ENCODE data around the gene HECTD4.
A peak's percentile ranks its signal among the peaks of the same experiment; 100 is the strongest.

Gene HECTD4

DNA sequence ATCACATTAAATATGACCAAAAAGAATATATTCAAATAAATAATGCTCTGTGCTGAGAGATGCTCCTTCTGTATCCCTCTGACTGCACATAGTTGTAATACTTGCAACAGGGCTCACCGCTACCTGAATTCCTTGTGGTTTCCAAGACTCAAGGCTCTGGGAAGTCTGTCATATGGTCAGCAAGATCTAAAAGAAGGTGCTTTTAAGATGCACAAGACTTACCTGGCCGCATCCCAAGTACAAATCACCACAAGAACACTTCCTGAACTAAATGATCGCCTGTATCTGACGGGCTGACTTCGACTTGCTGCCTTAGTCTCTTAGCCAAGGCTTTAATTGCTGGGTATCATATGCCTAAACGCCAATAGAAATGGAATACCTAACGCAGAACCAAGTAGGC is 67.2 kb downstream of the HECTD4 start:
- DNase-seq, result no peak

DNA sequence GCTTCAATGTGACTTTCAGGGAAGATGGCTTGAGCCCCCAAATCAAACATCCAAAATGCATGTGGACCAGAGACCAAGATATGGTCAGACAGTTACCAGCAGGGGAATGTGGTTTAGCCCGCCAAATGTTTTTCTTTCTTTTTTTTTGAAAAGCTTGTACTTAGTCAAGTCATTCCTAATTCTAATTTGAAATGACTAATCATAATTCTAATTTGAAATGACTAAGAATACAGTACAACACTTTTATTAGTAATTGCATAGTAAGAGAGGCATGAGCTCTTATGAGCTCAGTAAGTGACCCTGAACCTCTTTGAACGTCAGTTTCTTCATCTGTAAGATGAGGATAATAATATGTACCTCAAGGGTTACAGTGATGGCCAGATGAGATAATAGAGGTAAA is 72.4 kb downstream of the HECTD4 start:
- DNase-seq, result no peak

DNA sequence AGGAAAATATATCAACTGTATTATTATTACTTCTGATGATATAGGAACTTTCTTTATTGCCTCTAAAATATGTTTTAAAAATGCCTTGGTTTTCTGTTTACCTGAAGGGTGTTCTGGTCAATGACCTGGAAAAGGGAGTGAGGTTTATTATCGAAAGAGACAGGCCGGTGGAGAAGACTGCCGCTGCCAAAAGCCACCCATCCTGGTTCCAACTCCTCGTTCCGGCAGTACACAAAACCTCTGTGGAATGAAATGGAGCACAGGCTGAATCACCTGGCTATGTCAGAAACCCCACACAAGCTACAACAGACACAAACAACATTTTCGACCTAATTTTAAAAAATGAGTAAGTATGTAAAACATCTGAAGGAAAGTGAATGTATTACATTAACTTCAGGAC is 73.6 kb downstream of the HECTD4 start:
- no peak for DNase-seq

DNA sequence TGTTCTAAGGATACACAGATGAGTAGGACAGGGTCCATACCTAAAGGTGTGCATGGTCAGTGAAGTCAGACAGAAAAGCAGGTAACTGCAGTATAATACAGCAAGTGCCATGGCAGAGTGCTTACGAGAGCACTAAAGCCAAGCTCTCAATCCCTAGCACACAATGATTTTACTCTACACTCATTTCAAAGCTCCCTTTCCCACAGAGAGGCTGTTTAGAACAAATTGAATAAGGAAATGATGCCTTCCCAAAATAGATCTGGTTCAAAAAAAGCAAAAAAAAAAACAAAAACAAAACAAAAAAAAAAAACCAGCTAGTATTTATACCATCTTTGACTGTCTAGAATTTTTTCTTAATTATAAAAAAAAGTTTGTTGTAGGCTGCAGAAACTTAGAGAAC is 74.1 kb downstream of the HECTD4 start:
- DNase-seq, result no peak

DNA sequence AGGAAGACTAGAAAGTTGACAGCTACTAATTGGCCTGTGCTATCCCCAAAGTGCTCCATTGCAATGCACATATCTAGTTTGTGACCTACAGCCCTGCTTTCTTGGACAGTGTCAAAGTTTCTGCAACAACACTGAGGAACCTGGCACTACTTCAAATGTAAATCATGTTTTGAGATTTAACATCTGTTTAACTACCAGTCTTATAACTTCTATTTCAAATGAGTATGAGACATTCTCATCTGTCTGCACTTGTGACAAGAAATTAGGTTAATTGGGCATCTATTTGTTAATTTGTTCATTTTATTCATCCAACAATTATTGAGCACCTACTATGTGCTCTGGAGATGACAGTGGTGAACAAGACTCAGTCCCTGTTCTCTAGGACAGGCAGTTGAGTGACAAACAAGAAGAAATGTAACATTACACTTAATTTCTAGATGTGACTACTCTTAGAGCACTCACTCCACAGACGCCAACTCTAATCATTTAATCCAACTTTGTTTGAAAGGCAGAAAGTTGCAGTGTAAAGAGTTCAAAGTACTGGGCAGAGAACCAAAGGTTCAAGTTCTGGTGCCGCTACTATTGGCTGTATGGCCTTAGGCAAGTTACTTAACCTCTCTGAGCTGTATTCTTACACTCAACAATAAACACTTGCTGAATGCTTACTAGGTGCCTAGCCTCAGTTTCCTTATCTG is 74.8 kb downstream of the HECTD4 start:
- DNase-seq, result no peak

DNA sequence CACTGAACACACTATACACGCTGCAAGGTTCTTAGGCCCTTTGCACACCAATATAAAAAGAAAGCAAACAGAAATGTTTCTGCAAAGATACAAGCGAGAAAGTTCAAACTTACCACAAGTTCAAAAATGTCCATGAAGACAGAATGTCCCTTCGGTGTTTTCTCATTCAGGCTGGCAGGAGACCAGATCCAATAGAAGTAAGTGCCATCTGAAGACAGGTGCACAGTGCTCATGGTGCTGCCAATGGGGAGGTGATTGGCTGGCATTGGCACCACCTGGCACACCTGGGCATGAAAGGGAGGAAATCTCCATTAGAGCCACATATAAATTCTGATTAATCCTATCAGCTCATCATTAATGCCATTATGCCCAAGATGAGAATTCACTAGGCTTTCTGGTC is 76.3 kb downstream of the HECTD4 start:
- DNase-seq, result no peak

DNA sequence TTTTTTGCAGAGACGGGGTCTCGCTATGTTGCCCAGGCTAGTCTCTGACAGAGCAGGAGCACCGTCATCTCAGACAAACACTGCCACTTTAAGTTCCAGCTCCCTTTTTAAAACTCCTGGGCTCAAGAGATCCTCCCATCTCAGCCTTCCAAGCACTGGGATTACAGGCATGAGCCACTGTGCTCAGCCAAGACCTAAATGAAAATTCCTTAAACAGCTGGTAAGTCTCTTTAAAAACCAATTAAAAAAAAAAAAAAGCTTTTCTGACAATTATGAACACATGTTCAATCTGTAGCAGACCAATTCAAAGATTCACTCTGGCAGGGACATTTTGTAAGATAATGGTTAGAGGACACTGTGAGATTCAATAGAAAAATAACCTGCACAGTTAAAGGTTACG is 77.8 kb downstream of the HECTD4 start:
- DNase-seq, result no peak

DNA sequence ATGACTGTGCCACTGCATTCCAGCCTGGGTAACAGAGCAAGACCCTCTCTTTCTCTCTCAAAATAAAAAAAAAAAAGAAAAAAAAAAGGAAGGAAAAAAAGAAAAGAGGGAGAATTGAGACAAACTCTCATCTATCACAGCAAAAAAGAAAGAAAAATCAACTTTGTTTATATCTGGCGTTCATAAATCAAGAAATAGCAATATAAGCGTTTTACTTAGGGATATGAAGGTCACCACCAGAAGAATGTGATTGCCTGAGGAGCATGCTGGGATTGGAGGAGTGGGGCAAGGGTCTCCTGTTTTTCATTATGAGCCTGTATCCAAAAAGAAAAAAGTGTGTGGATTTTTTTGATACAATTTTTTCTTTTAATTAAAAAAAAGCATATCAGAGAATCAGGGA is 78.4 kb downstream of the HECTD4 start:
- no peak for DNase-seq

DNA sequence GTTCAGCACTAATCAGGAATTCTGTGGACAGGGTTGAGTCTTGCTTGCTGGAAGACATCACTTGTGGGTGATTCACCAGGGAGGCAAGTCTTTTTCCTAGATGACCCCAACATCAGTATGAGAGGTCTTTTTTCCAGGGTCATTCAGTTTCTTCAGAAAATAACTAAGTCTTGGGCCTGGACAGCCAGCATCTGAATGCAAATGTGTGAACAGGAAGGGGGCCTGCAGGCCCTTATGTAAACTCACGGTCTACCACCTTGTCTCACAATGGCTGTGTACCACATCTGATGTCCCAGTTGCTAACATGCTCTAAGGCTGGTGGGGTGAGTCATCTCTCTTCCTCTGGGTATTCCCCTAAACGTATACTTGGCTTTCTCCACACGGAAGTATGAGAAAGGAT is 79.2 kb downstream of the HECTD4 start:
- DNase-seq, result peak in 1 of 2 experiments; percentile 46

DNA sequence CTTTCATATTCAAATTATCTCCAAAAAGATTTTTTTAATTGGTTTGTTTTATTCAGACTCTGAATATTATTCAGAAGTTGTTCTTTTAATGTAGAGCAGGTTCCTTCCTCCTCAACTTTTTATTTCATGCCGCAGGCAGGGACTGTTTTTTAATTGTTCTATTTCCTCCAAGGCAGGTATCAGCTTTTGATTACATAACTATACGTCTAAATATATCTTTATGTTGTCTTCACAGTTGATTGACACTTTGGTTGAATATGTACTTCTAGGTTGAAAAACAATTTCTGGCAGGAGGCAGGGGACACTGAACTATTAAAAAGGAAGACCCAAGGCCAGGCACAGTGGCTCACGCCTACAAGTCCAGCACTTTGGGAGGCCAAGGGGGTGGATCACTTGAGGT is 82.5 kb downstream of the HECTD4 start:
- DNase-seq, result no peak

DNA sequence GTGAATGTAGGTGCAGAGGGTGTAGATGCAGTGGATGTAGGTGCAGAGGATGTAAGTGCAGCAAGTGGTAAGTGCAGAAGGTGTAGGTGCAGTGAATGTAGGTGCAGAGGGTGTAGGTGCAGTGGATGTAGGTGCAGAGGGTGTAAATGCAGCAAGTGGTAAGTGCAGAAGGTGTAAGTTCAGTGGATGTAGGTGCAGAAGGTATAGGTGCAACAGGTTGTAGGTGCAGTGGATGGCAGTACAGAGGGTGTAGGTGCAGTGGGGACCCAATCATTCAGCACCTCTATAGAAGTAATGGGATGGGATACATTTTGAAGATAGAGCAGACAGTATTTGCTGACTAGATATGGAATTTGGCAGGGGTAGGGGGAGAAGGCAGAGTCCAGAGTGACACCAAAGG is 85.0 kb downstream of the HECTD4 start:
- DNase-seq, result no peak

DNA sequence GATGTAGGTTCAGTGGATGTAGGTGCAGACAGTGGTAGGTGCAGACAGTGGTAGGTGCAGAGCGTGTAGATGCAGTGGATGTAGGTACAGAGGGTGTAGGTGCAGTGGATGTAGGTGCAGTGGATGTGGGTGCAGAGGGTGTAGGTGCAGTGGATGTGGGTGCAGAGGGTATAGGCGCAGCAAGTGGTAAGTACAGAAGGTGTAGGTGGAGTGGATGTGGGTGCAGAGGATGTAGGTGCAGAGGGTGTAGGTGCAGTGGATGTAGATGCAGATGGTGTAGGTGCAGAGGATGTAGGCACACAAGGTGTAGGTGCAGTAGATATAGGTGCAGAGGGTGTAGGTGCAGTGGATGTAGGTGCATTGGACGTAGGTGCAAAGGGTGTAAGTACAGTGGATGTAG is 86.0 kb downstream of the HECTD4 start:
- no peak for DNase-seq

DNA sequence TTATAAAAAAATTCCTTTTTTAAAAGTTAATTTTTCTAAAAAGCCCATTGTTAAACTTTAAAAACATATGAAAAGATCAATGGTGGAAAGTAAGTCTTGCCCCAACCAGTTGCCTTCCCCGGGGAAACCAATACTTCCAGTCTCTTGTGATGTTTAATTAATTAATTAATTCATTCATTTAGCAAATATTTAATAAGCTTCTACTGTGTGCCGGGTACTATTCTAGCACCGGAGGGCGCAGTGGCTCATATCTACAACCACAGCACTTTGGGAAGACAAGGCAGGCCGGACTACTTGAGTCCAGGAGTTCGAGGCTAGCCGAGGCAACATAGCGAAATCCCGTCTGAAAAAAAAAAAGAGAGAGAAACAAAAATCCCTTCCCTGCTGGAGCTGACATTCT is 87.4 kb downstream of the HECTD4 start:
- DNase-seq, result no peak

DNA sequence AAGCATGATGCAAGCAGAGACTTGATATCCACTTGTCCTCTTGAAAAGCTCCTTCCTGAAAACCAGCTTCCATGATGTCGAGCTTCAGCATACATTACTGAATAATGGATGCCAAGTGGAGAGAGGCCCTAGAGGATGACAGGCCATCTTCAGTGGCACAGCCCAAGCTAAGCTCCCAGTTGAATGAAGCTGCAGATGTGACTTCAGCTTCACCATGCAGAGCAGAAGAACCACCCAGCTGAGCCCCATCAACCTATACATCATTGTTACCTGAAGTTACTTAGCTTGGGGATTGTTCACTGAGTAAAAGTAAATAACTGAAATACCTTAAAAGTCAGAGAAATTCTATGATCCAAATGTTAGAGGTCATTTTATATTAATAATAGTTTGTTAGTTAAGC is 93.6 kb downstream of the HECTD4 start:
- DNase-seq, result no peak

DNA sequence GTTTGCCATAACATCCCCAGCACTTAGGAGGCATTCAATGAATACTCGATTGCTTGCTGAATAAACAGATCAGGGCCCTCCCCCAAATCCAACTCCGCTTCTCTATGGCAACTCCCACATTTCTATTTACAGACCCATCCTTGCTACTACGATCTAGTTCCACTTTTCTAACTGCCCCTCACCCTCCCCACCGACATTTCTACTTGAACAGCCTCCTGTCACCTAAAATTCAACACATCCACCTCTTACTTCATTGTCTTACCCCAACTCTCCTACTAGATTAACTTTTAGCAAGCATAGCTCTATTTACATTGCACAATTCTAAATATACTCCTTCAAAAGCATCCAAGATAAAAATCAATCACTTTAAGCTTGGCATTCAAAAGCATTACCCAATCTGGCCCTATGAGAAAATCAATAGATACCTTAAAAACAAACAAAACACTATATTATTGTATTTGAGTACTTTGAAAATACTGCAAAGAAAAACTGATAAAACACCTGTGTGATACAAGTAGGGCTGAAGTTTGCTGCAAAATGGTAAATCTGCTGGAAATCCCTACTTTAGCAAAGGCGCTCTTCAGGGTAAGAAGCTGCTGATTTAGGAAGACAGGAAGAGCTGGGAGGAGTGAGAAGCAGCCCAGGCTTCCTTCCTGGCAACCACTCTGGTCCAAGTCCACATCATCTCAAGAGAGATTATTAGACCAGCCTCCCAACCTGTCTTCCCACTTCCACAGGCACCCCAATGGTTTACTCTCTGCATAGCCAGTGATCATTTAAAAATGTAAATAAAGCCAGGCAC is 96.4 kb downstream of the HECTD4 start:
- DNase-seq, result no peak

DNA sequence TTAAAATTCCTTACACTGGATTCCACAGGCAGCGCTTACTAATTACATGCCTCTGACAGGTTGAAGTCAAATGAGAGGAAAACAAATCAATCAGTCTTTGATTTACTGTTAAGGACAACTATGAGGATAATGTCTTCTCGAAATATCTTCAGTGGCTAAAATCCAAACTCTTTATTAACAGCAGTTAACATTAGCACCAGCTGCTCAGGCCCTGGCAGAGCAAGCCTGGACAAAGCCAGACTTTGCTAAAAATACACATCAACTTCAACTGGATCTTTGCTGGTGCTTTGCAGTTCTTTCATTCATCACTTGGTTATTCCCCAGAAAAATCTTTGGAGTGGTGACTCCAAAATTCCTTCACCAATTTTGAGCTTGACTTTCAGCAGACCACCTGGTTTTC is 98.7 kb downstream of the HECTD4 start:
- no peak for DNase-seq

DNA sequence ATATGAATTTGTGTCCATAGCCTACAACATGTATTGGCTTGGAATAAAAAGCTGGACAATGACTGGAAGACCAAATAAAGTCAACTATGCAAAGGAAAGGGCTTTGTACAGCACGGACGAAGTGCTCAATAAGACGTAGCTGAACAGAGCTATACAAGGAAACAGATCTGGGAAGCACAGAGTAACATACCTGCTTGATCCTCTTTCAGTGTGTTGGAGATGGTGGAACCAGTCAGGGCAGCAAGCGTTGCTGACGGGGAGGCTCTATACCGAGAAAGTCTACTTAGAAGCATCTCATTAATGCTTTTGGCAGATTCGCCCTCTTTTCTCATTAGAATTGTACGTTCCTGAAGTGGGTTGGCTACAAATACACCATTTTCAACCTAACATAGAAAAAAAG is 99.3 kb downstream of the HECTD4 start:
- DNase-seq, result no peak

DNA sequence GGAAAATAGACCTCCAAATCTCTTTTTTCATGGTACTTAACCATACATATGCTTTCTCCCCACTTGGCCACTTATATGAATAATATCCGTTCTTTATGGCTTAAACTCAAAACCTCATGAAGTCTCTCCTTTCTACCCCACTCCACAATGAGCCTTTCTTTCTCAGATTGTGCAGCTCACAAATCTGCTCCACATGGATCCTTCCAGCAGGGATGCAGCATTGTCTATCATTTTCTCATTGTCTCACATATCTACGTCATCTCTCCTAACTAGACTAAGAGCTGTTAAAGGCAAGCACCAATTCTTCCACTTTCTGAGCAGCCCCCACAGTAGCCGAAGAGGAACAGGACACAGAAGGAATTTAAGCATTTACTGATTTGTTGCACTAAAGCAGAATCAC is 106.4 kb downstream of the HECTD4 start:
- no peak for DNase-seq

DNA sequence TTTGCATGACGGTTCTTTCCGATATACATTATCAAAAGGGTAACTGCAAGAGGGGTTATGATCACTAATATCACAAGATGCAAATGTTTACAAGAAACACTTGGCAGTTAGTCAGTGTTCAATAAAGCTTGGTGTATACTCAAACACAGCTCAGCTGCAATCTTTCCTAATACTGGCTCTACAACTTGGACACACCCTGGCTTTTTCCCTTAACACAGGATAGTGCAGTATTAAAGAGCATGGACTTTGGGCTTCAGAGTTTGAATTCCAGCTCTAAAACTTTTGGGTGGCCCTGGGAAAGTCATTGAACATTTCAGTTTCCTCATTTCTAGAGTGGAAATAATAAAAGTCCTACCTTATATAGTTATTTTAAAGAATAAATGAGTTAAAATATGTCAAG is 107.0 kb downstream of the HECTD4 start:
- no peak for DNase-seq

DNA sequence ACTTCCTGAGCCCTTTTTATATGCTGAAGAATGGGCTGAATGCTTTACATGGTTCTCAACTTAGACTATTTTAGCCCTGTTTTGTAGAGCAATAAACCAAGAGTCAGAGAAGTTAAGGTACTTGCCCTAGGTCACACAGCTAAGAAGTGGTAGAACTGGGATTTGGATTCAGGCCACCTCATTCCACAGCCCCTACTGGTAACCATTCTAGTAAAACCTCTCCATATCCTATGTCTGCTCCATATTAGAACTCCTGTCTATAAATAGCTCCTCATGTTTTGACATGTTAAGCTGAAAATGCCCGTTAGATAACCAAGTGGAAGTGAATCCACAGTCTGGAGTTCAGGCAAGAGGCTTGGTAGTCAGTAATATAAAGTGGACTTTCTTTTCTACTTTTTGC is 111.6 kb downstream of the HECTD4 start:
- DNase-seq, result no peak

DNA sequence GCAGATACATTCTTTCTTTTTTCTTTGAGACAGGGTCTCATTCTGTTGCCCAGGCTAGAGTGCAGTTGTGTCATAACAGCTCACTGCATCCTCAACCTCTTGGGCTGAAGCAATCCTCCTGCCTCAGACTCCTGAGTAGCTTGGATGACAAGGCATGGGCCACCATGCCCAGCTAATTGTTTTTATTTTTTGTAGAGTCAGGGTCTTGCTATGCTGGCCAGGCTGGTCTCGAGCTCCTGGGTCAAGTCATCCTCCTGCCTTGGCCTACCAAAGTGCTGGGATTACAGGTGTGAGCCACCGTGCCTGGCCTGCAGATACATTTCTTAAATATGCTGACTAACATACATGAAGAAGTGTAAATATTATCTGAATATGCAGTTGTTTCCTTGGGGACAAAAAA is 115.8 kb downstream of the HECTD4 start:
- DNase-seq, result no peak

DNA sequence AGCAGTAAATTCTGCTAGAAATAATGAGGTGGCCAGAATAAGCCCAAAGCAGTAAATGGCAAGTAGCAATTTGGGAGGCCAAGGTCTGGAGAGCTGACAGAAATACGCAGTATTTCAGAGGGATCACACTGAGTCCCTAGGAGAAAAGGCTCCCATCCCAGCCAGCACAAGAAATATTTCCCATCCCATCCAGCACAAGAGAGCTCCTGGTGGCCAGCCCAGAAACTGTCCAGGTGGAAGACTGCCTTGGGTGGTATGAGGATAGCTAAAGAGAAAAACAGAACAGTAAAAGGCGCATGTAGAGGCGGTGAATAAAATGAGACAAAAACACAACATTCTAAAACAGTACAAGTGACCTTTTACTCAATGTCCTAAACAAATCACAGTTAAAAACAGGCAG is 120.7 kb downstream of the HECTD4 start:
- DNase-seq, result no peak

DNA sequence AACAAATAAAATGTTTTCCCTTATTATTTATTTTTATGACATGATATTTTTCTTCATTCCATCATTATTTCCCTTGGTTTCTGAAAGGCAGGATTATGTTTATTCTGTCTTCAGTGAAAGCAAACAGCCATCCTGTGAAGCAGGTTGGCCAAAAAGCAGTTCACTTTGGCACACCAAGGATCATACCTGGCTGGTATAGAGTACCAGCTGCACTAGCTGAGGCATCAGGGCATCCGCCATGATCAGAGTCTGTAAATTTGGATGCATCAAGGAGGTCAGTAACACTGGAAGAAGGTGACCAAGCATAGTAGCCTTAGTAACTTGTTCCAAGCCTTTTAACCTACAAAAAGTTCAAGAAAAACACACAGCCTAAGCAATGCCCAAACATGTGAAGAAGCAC is 123.3 kb downstream of the HECTD4 start:
- no peak for DNase-seq

DNA sequence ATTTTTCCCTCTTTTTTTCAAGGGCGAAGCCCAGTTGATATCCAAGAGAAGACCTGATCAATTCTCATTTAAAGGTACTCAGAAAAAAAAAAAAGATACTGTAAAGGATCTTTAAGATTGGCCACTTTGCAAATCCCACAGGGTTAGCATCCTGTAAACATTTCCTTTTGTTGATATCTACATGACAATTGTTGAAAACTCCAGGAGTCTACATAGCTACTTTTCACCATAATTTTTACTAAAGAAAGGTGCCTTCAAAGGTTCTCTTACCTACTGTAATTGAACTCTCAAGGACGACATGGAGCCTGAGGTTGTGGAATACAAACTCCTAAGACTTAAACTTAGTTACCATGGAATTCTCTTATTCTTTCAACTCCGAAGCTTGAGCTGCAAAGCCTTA is 125.5 kb downstream of the HECTD4 start:
- no peak for DNase-seq

DNA sequence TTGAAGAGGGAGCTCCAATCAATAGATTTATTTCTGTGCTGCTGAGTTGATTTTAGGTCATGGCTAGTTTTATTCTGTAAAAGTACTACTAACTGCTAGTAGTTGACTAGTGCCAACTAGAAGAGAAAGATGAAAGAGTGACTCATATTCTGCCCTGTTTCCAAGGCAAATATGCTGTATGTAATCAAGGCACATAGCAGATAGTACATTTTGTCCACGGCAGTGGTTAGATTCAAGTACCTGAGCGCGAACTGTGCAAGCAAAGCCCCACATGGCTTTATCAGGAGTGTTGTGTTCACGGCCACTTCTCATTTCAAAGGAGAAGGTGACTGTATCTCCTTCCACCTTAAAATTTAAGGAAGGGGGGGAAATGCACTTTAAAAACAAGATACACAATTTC is 130.0 kb downstream of the HECTD4 start:
- DNase-seq, result no peak

Measured in stimulated activated CD4-positive, alpha-beta T cell treated with anti-CD3 and anti-CD28 coated beads, Interleukin-4, amount 100 ng/mL, for 4 hours (primary cell).